ENCODE data around the gene CLCN4. TPM values are rescaled to one million over a fixed set of nuclear protein-coding genes. Genes with fewer than 3 reads are reported as not detected.

Gene CLCN4
- total RNA-seq, 1 experiment from 2014 or later = 6.9 TPM

DNA sequence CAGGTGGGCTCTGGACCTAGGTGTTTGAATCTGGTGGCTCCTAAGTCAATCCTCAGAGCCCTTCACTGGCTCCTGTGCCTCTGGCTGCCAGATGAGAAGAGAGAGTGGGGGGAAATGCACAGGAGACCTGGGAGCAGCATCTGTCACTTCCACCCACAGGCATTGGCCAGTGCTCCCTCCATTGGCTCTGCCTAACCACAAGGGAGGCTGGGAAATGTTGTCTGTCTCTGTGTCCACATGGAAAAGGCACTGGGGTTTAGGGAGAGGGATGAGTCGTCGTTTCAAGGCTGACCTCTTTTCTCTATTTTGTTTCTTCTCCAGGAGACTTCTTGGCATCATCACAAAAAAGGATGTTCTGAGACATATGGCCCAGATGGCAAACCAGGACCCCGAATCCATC lies 76.4 kb downstream of the CLCN4 start:
- H2BK120ac ChIP-seq (ENCODE audit: low read depth, low read length, poor library complexity, severe bottlenecking) = no peak overlapping the region
- no peak overlapping the region for H3K27ac ChIP-seq (ENCODE audit: insufficient read length, low read depth, low read length)
- Mint-ChIP-seq H3K9me3 (peaks cover 35 to 40% of the 10 kb centered on the region in 2 experiments), H3K4me3 (no peak overlapping the region), H3K4me1 (no peaks in the 10 kb centered on the region), H3K36me3 (ENCODE audit: insufficient read depth in 1 of 3, low read depth in 3 of 3) (peaks cover 2 to 5% (median 4%) of the 10 kb centered on the region in 3 experiments; a peak in 4 of 7 replicates), H3K27ac (no peak overlapping the region), H3K27me3 (ENCODE audit: low read depth) (no peaks in the 10 kb centered on the region; the same call in 1 of the 2 replicates)
- no peak overlapping the region for H3K4me2 ChIP-seq (ENCODE audit: insufficient read depth, insufficient read length, low read length)
- H3K14ac ChIP-seq (ENCODE audit: insufficient read depth, low read length) = no peak overlapping the region; the same call in 1 of the 2 replicates
- DNase-seq = no peak
- no peak overlapping the region for H4K91ac ChIP-seq (ENCODE audit: insufficient read length, low read depth, low read length)
- H3K23ac ChIP-seq (ENCODE audit: insufficient read length, low read depth, low read length) = no peak overlapping the region
- no peaks in the 10 kb centered on the region for H3K79me2 ChIP-seq (ENCODE audit: insufficient read depth, low read length)
- no peak overlapping the region for H4K5ac ChIP-seq (ENCODE audit: insufficient read length, low read depth, low read length)
- H2AK5ac ChIP-seq (ENCODE audit: insufficient read length, low read length) = no peak overlapping the region
- no peak overlapping the region for H3K56ac ChIP-seq (ENCODE audit: insufficient read length, low read depth, low read length)
- H3K4ac ChIP-seq (ENCODE audit: low read depth, low read length) = no peak overlapping the region
- no peaks in the 10 kb centered on the region for H3K27me3 ChIP-seq (ENCODE audit: insufficient read depth, low read length)
- no peaks in the 10 kb centered on the region for H4K20me1 ChIP-seq (ENCODE audit: control insufficient read depth, insufficient read depth, insufficient read length)
- H3K9me3 ChIP-seq (ENCODE audit: control insufficient read depth, low read depth, low read length) = no peaks in the 10 kb centered on the region
- H3K18ac ChIP-seq (ENCODE audit: insufficient read length, low read depth, low read length) = no peak overlapping the region
- no peaks in the 10 kb centered on the region for H3K4me1 ChIP-seq (ENCODE audit: insufficient read depth, low read length)
- no peak overlapping the region for H4K8ac ChIP-seq (replicated peaks; ENCODE audit: insufficient read length, low read depth, low read length)
- no CpG with 5 or more reads among the region's 3 CpGs for WGBS (ENCODE audit: extremely low coverage, insufficient read length, low lambda C conversion rate)
- no peak overlapping the region for H2BK5ac ChIP-seq (ENCODE audit: insufficient read length, low read length)
- no peak overlapping the region for H2BK20ac ChIP-seq (ENCODE audit: low read depth, low read length, poor library complexity, severe bottlenecking)
- no peaks in the 10 kb centered on the region for H3K23me2 ChIP-seq (ENCODE audit: insufficient read length, low read depth, low read length, poor library complexity, severe bottlenecking)
- TF ChIP-seq, protein P1, sequence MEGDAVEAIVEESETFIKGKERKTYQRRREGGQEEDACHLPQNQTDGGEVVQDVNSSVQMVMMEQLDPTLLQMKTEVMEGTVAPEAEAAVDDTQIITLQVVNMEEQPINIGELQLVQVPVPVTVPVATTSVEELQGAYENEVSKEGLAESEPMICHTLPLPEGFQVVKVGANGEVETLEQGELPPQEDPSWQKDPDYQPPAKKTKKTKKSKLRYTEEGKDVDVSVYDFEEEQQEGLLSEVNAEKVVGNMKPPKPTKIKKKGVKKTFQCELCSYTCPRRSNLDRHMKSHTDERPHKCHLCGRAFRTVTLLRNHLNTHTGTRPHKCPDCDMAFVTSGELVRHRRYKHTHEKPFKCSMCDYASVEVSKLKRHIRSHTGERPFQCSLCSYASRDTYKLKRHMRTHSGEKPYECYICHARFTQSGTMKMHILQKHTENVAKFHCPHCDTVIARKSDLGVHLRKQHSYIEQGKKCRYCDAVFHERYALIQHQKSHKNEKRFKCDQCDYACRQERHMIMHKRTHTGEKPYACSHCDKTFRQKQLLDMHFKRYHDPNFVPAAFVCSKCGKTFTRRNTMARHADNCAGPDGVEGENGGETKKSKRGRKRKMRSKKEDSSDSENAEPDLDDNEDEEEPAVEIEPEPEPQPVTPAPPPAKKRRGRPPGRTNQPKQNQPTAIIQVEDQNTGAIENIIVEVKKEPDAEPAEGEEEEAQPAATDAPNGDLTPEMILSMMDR (conservative IDR thresholded peaks at IDR 0.05) = no peak
- H2AFZ ChIP-seq (ENCODE audit: low read length) = no peak overlapping the region
- H2BK15ac ChIP-seq (ENCODE audit: low read depth, low read length) = no peak overlapping the region
- H2BK12ac ChIP-seq (ENCODE audit: insufficient read length, low read depth, low read length) = no peak overlapping the region
- H3K9ac ChIP-seq (ENCODE audit: extremely low read depth, insufficient read length, low read length) = no peak overlapping the region
- H3T11ph ChIP-seq (ENCODE audit: low read length) = no peak overlapping the region
- no peaks in the 10 kb centered on the region for H3K79me1 ChIP-seq (ENCODE audit: insufficient read depth, low read depth, low read length, poor library complexity, severe bottlenecking)
